Measurements from ENCODE around the gene KRT23.

The KRT23 gene

GRCh38 chr17:40960144-40960543 lies 22.7 kb upstream of the KRT23 start:
- DNase-seq, result no peak
- no peaks in the 10 kb centered on the region for H3K9me3 Mint-ChIP-seq
- no peak overlapping the region for H3K27ac Mint-ChIP-seq
- CTCF ChIA-PET, result no interaction called here
- peaks cover 5% of the 10 kb centered on the region for H3K4me1 Mint-ChIP-seq
- peaks cover 4% of the 10 kb centered on the region for H3K27me3 Mint-ChIP-seq
- H3K36me3 Mint-ChIP-seq, result no peaks in the 10 kb centered on the region
- H3K4me3 Mint-ChIP-seq, result no peak overlapping the region

- no peak overlapping the region for H3K27ac Mint-ChIP-seq
- CTCF ChIA-PET, result no interaction called here
- no peaks in the 10 kb centered on the region for H3K36me3 Mint-ChIP-seq
- peaks cover 12% of the 10 kb centered on the region for H3K27me3 Mint-ChIP-seq
- no peak overlapping the region for H3K4me3 Mint-ChIP-seq
- H3K4me1 Mint-ChIP-seq, result peaks cover 5% of the 10 kb centered on the region
- no peaks in the 10 kb centered on the region for H3K9me3 Mint-ChIP-seq
- DNase-seq, result no peak
Observed at GRCh38 chr17:40958086-40958953, 20.9 kb upstream of the KRT23 start.

GRCh38 chr17:40956401-40957254 lies 19.2 kb upstream of the KRT23 start:
- DNase-seq, result no peak
- H3K4me1 Mint-ChIP-seq, result peaks cover 5% of the 10 kb centered on the region
- CTCF ChIA-PET, result no interaction called here
- peaks cover 16% of the 10 kb centered on the region for H3K27me3 Mint-ChIP-seq
- no peak overlapping the region for H3K27ac Mint-ChIP-seq
- H3K9me3 Mint-ChIP-seq, result no peaks in the 10 kb centered on the region
- no peak overlapping the region for H3K4me3 Mint-ChIP-seq
- no peaks in the 10 kb centered on the region for H3K36me3 Mint-ChIP-seq

- Mint-ChIP-seq H3K4me1 (no peaks in the 10 kb centered on the region), H3K36me3 (no peaks in the 10 kb centered on the region), H3K27ac (no peak overlapping the region), H3K27me3 (peaks cover 37% of the 10 kb centered on the region), H3K9me3 (no peaks in the 10 kb centered on the region), H3K4me3 (no peak overlapping the region)
- CTCF ChIA-PET, result no interaction called here
- DNase-seq, result no peak
Observed at GRCh38 chr17:40953881-40954280, 16.4 kb upstream of the KRT23 start.

- H3K4me1 Mint-ChIP-seq, result no peaks in the 10 kb centered on the region
- H3K9me3 Mint-ChIP-seq, result no peaks in the 10 kb centered on the region
- H3K36me3 Mint-ChIP-seq, result no peaks in the 10 kb centered on the region
- CTCF ChIA-PET, result interaction anchor here (1.2 kb wide), 1 partner anchor 10 kb away, joined by 3 read pairs; no protein-coding TSS in a partner anchor
- peaks cover 40% of the 10 kb centered on the region for H3K27me3 Mint-ChIP-seq
- no peak overlapping the region for H3K4me3 Mint-ChIP-seq
- no peak for DNase-seq
- H3K27ac Mint-ChIP-seq, result no peak overlapping the region
Observed at GRCh38 chr17:40952661-40953060, 15.2 kb upstream of the KRT23 start.

- H3K27ac Mint-ChIP-seq, result no peak overlapping the region
- no peaks in the 10 kb centered on the region for H3K9me3 Mint-ChIP-seq
- CTCF ChIA-PET, result interaction anchor here (1.2 kb wide), 1 partner anchor 10 kb away, joined by 3 read pairs; no protein-coding TSS in a partner anchor
- no peaks in the 10 kb centered on the region for H3K4me1 Mint-ChIP-seq
- no peak for DNase-seq
- no peaks in the 10 kb centered on the region for H3K36me3 Mint-ChIP-seq
- no peak overlapping the region for H3K4me3 Mint-ChIP-seq
- H3K27me3 Mint-ChIP-seq, result peaks cover 41% of the 10 kb centered on the region
Observed at GRCh38 chr17:40952154-40952553, 14.7 kb upstream of the KRT23 start.

- Mint-ChIP-seq H3K4me3 (no peak overlapping the region), H3K27ac (no peak overlapping the region), H3K27me3 (peaks cover 46% of the 10 kb centered on the region), H3K36me3 (no peaks in the 10 kb centered on the region), H3K9me3 (no peaks in the 10 kb centered on the region), H3K4me1 (no peaks in the 10 kb centered on the region)
- CTCF ChIA-PET, result interaction anchor here (1.2 kb wide), 1 partner anchor 11 kb away, joined by 3 read pairs; no protein-coding TSS in a partner anchor
- DNase-seq, result no peak
Observed at GRCh38 chr17:40951011-40951622, 13.7 kb upstream of the KRT23 start.

GRCh38 chr17:40950176-40950575 lies 12.7 kb upstream of the KRT23 start:
- Mint-ChIP-seq H3K27ac (no peak overlapping the region), H3K36me3 (no peaks in the 10 kb centered on the region), H3K4me3 (no peak overlapping the region), H3K9me3 (no peaks in the 10 kb centered on the region), H3K27me3 (peaks cover 46% of the 10 kb centered on the region), H3K4me1 (no peaks in the 10 kb centered on the region)
- CTCF ChIA-PET, result interaction anchor here (0.6 kb wide), 1 partner anchor 261 kb away, joined by 3 read pairs; no protein-coding TSS in a partner anchor
- DNase-seq, result no peak

- Mint-ChIP-seq H3K4me3 (no peak overlapping the region), H3K9me3 (no peaks in the 10 kb centered on the region), H3K27me3 (peaks cover 48% of the 10 kb centered on the region), H3K27ac (no peak overlapping the region), H3K4me1 (no peaks in the 10 kb centered on the region), H3K36me3 (no peaks in the 10 kb centered on the region)
- CTCF ChIA-PET, result no interaction called here
- no peak for DNase-seq
Observed at GRCh38 chr17:40949418-40949817, 12.0 kb upstream of the KRT23 start.

- CTCF ChIA-PET, result no interaction called here
- H3K27ac Mint-ChIP-seq, result no peak overlapping the region
- no peak overlapping the region for H3K4me3 Mint-ChIP-seq
- DNase-seq, result no peak
- H3K9me3 Mint-ChIP-seq, result no peaks in the 10 kb centered on the region
- H3K36me3 Mint-ChIP-seq, result no peaks in the 10 kb centered on the region
- peaks cover 42% of the 10 kb centered on the region for H3K27me3 Mint-ChIP-seq
- no peaks in the 10 kb centered on the region for H3K4me1 Mint-ChIP-seq
Observed at GRCh38 chr17:40947929-40948328, 10.5 kb upstream of the KRT23 start.

GRCh38 chr17:40945414-40945813 lies 8.0 kb upstream of the KRT23 start:
- H3K4me1 Mint-ChIP-seq, result no peaks in the 10 kb centered on the region
- H3K9me3 Mint-ChIP-seq, result no peaks in the 10 kb centered on the region
- no peak overlapping the region for H3K4me3 Mint-ChIP-seq
- no peaks in the 10 kb centered on the region for H3K36me3 Mint-ChIP-seq
- peaks cover 44% of the 10 kb centered on the region for H3K27me3 Mint-ChIP-seq
- DNase-seq, result no peak
- CTCF ChIA-PET, result no interaction called here
- H3K27ac Mint-ChIP-seq, result no peak overlapping the region

GRCh38 chr17:40944531-40944930 lies 7.1 kb upstream of the KRT23 start:
- DNase-seq, result no peak
- CTCF ChIA-PET, result no interaction called here
- H3K4me1 Mint-ChIP-seq, result no peaks in the 10 kb centered on the region
- no peaks in the 10 kb centered on the region for H3K9me3 Mint-ChIP-seq
- H3K4me3 Mint-ChIP-seq, result no peak overlapping the region
- no peaks in the 10 kb centered on the region for H3K36me3 Mint-ChIP-seq
- H3K27me3 Mint-ChIP-seq, result peaks cover 37% of the 10 kb centered on the region
- H3K27ac Mint-ChIP-seq, result no peak overlapping the region

- no peak overlapping the region for H3K27ac Mint-ChIP-seq
- no peaks in the 10 kb centered on the region for H3K9me3 Mint-ChIP-seq
- DNase-seq, result no peak
- no peaks in the 10 kb centered on the region for H3K36me3 Mint-ChIP-seq
- H3K4me3 Mint-ChIP-seq, result no peak overlapping the region
- peaks cover 32% of the 10 kb centered on the region for H3K27me3 Mint-ChIP-seq
- CTCF ChIA-PET, result no interaction called here
- H3K4me1 Mint-ChIP-seq, result no peaks in the 10 kb centered on the region
Observed at GRCh38 chr17:40942553-40942952, 5.1 kb upstream of the KRT23 start.

- H3K36me3 Mint-ChIP-seq, result no peaks in the 10 kb centered on the region
- H3K27ac Mint-ChIP-seq, result no peak overlapping the region
- no peaks in the 10 kb centered on the region for H3K9me3 Mint-ChIP-seq
- CTCF ChIA-PET, result no interaction called here
- no peak overlapping the region for H3K4me3 Mint-ChIP-seq
- DNase-seq, result no peak
- H3K4me1 Mint-ChIP-seq, result no peaks in the 10 kb centered on the region
- H3K27me3 Mint-ChIP-seq, result peaks cover 28% of the 10 kb centered on the region
Observed at GRCh38 chr17:40940266-40940665, 2.8 kb upstream of the KRT23 start.

All from activated naive CD4-positive, alpha-beta T cell treated with anti-CD3 and anti-CD28 coated beads, Interleukin-2, amount 10 ng/mL, durations not matched to agents 7 days and 5 days (primary cell).